ENCODE measurements around the gene TERT.

DNA sequence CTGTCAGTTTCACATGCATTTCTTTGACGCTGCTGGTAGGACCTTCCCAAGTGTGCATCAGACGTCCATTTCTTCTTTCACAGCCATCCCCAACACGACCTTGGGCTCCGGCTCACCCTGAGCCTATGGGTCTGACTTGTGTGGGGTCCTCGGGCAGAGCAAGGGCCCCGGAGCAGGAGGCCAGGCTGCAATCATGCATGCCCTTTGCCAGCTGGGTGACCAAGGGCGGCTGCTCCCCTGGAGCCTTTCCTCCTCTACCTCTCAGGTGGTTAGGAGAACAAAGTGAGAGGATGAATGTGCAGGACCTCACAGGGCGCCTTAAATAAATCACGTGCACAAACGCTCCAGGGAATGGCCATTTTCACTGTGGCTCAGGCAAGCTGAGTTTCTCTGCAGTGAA is 33.2 kb downstream of the TERT start:
- TF ChIP-seq, protein P1, sequence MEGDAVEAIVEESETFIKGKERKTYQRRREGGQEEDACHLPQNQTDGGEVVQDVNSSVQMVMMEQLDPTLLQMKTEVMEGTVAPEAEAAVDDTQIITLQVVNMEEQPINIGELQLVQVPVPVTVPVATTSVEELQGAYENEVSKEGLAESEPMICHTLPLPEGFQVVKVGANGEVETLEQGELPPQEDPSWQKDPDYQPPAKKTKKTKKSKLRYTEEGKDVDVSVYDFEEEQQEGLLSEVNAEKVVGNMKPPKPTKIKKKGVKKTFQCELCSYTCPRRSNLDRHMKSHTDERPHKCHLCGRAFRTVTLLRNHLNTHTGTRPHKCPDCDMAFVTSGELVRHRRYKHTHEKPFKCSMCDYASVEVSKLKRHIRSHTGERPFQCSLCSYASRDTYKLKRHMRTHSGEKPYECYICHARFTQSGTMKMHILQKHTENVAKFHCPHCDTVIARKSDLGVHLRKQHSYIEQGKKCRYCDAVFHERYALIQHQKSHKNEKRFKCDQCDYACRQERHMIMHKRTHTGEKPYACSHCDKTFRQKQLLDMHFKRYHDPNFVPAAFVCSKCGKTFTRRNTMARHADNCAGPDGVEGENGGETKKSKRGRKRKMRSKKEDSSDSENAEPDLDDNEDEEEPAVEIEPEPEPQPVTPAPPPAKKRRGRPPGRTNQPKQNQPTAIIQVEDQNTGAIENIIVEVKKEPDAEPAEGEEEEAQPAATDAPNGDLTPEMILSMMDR (conservative IDR thresholded peaks at IDR 0.05; ENCODE audit: low read length): no peak
- no peak for TF ChIP-seq EZH2phosphoT487 (IDR thresholded peaks at IDR 0.05; ENCODE audit: borderline replicate concordance)
